CD1c-positive myeloid dendritic cell (primary cell): ENCODE results near the gene FAM53A.

ENCODE experiments used
- DNase-seq: peaks from one replicate; pipeline ENCODE4 v3.0.0-alpha.2; 2016; ENCODE audit errors: extremely low spot score

FAM53A gene

DNA sequence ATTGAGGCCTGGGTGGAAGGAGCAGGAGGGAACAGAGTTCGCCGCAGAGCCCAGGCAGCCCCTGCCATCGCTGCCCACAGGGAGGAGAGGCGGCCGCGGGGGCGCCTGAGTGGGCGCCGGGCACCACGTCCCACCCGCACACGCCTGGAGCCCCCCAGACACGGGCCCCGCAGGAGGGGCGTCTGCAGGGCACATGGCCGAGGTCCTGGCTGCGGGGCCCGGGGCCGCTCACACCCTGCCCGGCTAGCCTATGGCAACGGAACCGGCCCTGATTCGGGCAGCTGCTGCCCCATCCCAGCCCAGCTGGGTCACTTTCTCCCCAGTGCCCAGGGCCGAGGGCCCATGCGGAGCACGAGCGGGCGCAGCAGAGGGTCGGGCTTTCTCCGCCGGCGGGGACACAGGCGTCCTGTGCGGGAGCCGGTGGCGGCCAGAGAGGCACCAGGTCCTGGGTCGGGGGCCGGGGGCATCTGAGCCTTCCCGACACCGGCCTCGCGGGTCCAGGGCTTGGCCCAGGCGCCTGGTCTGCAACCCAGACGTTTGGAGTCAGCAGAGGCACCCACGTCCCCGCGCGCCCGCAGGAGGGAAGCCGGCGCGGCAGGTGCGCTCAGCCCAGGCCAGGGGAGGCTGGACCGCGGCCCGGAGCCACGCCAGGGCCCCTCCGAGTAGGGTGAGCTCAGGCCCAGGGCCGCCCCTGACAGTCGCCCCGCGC is 91.2 kb downstream of the FAM53A start:
- DNase-seq = no peak

DNA sequence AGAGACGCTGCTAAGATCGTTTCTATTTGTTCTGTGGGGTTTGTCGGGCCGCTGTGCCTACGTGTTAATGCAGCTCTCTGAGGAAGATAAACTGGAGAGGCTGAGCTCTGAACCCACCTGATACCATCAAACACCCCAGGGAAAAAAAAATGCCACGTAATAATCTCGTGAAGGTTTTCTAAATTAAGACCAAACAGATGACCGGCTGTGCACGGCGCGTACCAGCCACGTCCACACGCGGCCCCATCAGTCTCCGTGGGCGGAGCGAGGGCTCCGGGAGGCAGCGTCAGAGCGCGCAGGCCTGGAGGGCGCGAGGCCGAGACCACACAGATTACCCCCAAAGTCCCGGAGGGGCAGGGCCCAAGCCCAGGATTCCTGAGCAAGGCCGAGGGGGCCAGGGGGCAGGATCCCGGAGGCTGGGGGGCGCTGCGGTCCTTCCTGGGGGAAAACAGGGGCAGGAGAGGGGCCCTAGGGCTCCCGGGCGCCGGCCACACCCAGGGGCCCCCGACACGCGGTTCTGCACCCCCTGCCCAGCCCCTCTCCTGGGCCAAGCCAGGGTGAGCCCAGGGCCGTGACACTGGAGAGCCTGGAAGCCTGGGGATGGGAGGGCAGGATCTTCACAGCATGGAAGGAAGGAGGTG is 91.9 kb downstream of the FAM53A start:
- no peak for DNase-seq

DNA sequence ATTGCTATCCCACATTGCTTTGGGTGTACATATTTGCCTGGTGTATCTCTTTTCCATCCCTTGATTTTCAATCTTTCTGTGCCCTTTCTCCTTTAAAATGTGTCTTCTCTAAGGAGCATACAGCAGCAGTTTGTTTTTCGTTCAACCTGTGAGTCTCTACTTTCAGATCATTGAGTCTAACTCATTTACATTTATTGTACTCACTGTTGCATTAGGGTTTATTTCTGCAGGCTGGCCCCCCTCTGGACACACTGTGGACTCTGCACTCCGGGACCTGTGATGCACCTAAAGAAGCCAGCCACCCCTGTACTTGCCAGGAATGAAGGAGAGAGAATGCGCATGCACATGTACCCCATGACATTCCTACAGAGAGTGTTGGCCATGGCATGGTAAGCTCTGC is 93.0 kb downstream of the FAM53A start:
- no peak for DNase-seq

DNA sequence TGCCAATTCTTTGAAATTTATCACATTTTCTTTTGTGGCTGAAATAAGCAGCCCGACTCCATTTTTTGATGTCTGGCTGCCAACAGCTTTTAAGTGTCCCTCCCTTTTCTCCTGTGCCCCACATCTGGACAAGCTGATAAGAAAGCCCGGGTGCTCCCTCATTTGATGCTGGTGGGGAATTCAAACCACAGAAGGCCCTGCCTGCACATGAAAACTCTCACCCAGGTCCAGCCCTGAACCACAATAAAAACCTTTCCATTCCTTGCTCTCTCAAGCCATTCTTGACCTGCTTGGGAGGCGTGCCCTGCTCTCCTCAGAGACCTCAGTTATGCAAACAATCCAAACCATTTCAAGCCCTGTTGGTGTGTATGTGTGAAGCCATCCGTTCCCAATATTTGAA is 93.9 kb downstream of the FAM53A start:
- DNase-seq = no peak
